Panc1 (cell line): Measurements from ENCODE around the gene VWF. TPM values are rescaled to one million over a fixed set of nuclear protein-coding genes. Genes with fewer than 3 reads are reported as not detected.

ENCODE experiments used
- ATAC-seq: fragments of 200-7000 bp; cut with Tn5 transposase; 2 replicates; pipeline ENCODE4 v1.9.1; 2020; ENCODE audit warnings: mild to moderate bottlenecking, moderate library complexity
- BruUV-seq: library from RNA; stranded (reverse); fragments of 400-500 nt; replicated peaks from 2 replicates; lab custom pipeline; 2021; lab: Mats Ljungman, UMichigan
- CTCF ChIA-PET: fragments of 300-600 bp; sonication (Branson Sonifier 250); formaldehyde crosslinking; loops from one replicate; lab custom pipeline; 2022; ENCODE audit warnings: antibody characterized with exemption; lab: Charles Lee
- POLR2A ChIA-PET: fragments of 300-600 bp; sonication (Branson Sonifier 250); formaldehyde crosslinking; loops from one replicate; lab custom pipeline; 2022; ENCODE audit warnings: antibody characterized with exemption; lab: Charles Lee
- DNase-seq: peaks from one replicate; pipeline ENCODE4 v3.0.0-alpha.2; 2010; ENCODE audit warnings: low read depth, low spot score
- H3K27ac ChIP-seq: 2 replicates; pipeline ENCODE4 v1.5.1; 2011; ENCODE audit warnings: mild to moderate bottlenecking, low read length, inconsistent platforms
- H3K27me3 ChIP-seq: fragments of 200-500 bp; sonication (Bioruptor generic); 2 replicates; pipeline ENCODE4 v1.6.0; 2014; ENCODE audit warnings: low read length, inconsistent platforms; ENCODE audit not compliant: control insufficient read depth, insufficient read depth
- H3K36me3 ChIP-seq: fragments of 200-500 bp; sonication (Bioruptor generic); 2 replicates; pipeline ENCODE4 v1.5.1; 2014; ENCODE audit warnings: inconsistent platforms, mild to moderate bottlenecking, low read length, moderate library complexity; ENCODE audit not compliant: control insufficient read depth, insufficient read depth
- H3K4me1 ChIP-seq: 2 replicates; pipeline ENCODE4 v1.5.1; 2011; ENCODE audit warnings: inconsistent platforms, mild to moderate bottlenecking, low read length, moderate library complexity; ENCODE audit not compliant: control insufficient read depth, insufficient read depth
- H3K4me3 ChIP-seq, 2 experiments: 2 replicates each; pipeline ENCODE4 v1.5.1; 2011 to 2012; ENCODE audit warnings: low read depth in 2 of 2, low read length in 2 of 2, mild to moderate bottlenecking in 2 of 2, inconsistent platforms in 1 of 2, moderate library complexity in 1 of 2
- H3K9me3 ChIP-seq: fragments of 200-500 bp; sonication (Bioruptor generic); 2 replicates; pipeline ENCODE4 v1.5.1; 2014; ENCODE audit warnings: low read depth, mild to moderate bottlenecking, inconsistent platforms, low read length, moderate library complexity; ENCODE audit not compliant: control insufficient read depth, insufficient read depth
- POLR2AphosphoS5 ChIP-seq: IDR thresholded peaks from 2 replicates; pipeline ENCODE4 v1.6.1; 2012; ENCODE audit warnings: mild to moderate bottlenecking, low read depth, low read length, moderate library complexity
- SIN3A ChIP-seq: IDR thresholded peaks from 2 replicates; pipeline ENCODE4 v1.6.1; 2012; ENCODE audit warnings: low read depth, mild to moderate bottlenecking, low read length, moderate library complexity, borderline replicate concordance; ENCODE audit not compliant: insufficient read depth
- TCF7L2 ChIP-seq: IDR thresholded peaks from 2 replicates; pipeline ENCODE4 v1.6.1; 2011; ENCODE audit warnings: mild to moderate bottlenecking, low read depth, low read length, inconsistent platforms
- in situ Hi-C: cut with HindIII; loops from 2 replicates; pipeline ENCODE4 v1.10.0; 2016; ENCODE audit warnings: low sequenced_read_pairs, low pct_unique_long_range_greater_than_20kb
- intact Hi-C: fragments of 100-400 bp; cut with micrococcal nuclease; formaldehyde crosslinking; loops from one replicate; pipeline ENCODE4 v1.10.0; 2022; ENCODE audit not compliant: unreplicated experiment
- total RNA-seq: library from RNA; stranded (reverse); gene quantifications from one replicate; pipeline ENCODE4 v1.2.1, GENCODE V29; 2021; ENCODE audit not compliant: unreplicated experiment
- TF ChIP-seq, protein P1 (sequence below): fragments of 450-650 bp; IDR thresholded peaks from 2 replicates; pipeline ENCODE4 v1.5.1; 2017; ENCODE audit warnings: mild to moderate bottlenecking
- TF ChIP-seq, protein P2 (sequence below), 2 experiments: IDR thresholded peaks; 2 replicates each; pipeline ENCODE4 v1.6.1; 2011 to 2012; ENCODE audit warnings: low read depth in 2 of 2, control low read depth in 1 of 2, low read length in 1 of 2, mild to moderate bottlenecking in 1 of 2, moderate library complexity in 1 of 2; ENCODE audit not compliant: insufficient read depth in 1 of 2

VWF gene
- total RNA-seq, 1 experiment from 2014 or later = 0.31 TPM

DNA sequence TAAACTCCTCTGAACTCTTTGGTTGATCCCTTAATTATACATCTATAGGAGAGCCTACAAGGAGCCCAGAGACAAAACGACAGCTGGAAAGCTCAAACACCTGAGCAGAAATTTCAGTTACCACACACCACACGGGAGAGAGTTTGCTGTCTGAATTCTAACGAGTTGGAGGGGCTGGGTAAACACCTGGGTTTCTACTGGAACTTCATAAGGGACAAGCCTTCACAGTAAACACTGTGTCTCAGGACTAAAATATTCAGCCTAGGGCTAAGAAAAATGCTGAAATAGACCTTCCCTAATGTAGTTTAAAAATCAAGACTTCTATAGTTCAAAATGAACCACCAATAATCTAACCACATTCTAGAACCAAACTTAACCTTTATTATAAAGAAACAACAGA is 169.8 kb downstream of the VWF start:
- Histone ChIP-seq H3K27me3 (peaks cover 9% of the 10 kb centered on the region), H3K4me3 (no peak overlapping the region), H3K36me3 (no peaks in the 10 kb centered on the region), H3K9me3 (no peaks in the 10 kb centered on the region), H3K27ac (no peak overlapping the region), H3K4me1 (no peaks in the 10 kb centered on the region)
- BruUV-seq = no TSS peak
- DNase-seq (no peak), ATAC-seq (no peak)
- TF ChIP-seq TCF7L2 (no peak), SIN3A (no peak), POLR2AphosphoS5 (no peak)
- TF ChIP-seq, protein P1, sequence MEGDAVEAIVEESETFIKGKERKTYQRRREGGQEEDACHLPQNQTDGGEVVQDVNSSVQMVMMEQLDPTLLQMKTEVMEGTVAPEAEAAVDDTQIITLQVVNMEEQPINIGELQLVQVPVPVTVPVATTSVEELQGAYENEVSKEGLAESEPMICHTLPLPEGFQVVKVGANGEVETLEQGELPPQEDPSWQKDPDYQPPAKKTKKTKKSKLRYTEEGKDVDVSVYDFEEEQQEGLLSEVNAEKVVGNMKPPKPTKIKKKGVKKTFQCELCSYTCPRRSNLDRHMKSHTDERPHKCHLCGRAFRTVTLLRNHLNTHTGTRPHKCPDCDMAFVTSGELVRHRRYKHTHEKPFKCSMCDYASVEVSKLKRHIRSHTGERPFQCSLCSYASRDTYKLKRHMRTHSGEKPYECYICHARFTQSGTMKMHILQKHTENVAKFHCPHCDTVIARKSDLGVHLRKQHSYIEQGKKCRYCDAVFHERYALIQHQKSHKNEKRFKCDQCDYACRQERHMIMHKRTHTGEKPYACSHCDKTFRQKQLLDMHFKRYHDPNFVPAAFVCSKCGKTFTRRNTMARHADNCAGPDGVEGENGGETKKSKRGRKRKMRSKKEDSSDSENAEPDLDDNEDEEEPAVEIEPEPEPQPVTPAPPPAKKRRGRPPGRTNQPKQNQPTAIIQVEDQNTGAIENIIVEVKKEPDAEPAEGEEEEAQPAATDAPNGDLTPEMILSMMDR = no peak
- TF ChIP-seq, protein P2, sequence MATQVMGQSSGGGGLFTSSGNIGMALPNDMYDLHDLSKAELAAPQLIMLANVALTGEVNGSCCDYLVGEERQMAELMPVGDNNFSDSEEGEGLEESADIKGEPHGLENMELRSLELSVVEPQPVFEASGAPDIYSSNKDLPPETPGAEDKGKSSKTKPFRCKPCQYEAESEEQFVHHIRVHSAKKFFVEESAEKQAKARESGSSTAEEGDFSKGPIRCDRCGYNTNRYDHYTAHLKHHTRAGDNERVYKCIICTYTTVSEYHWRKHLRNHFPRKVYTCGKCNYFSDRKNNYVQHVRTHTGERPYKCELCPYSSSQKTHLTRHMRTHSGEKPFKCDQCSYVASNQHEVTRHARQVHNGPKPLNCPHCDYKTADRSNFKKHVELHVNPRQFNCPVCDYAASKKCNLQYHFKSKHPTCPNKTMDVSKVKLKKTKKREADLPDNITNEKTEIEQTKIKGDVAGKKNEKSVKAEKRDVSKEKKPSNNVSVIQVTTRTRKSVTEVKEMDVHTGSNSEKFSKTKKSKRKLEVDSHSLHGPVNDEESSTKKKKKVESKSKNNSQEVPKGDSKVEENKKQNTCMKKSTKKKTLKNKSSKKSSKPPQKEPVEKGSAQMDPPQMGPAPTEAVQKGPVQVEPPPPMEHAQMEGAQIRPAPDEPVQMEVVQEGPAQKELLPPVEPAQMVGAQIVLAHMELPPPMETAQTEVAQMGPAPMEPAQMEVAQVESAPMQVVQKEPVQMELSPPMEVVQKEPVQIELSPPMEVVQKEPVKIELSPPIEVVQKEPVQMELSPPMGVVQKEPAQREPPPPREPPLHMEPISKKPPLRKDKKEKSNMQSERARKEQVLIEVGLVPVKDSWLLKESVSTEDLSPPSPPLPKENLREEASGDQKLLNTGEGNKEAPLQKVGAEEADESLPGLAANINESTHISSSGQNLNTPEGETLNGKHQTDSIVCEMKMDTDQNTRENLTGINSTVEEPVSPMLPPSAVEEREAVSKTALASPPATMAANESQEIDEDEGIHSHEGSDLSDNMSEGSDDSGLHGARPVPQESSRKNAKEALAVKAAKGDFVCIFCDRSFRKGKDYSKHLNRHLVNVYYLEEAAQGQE (IDR thresholded peaks at IDR 0.05; ENCODE audit: insufficient read depth in 1 of 2, low read depth in 2 of 2, low read length in 1 of 2) = no peak
- in situ Hi-C loops = no loop called here
- ChIA-PET POLR2A (no interaction called here), CTCF (no interaction called here)
- intact Hi-C loops = no loop called here

DNA sequence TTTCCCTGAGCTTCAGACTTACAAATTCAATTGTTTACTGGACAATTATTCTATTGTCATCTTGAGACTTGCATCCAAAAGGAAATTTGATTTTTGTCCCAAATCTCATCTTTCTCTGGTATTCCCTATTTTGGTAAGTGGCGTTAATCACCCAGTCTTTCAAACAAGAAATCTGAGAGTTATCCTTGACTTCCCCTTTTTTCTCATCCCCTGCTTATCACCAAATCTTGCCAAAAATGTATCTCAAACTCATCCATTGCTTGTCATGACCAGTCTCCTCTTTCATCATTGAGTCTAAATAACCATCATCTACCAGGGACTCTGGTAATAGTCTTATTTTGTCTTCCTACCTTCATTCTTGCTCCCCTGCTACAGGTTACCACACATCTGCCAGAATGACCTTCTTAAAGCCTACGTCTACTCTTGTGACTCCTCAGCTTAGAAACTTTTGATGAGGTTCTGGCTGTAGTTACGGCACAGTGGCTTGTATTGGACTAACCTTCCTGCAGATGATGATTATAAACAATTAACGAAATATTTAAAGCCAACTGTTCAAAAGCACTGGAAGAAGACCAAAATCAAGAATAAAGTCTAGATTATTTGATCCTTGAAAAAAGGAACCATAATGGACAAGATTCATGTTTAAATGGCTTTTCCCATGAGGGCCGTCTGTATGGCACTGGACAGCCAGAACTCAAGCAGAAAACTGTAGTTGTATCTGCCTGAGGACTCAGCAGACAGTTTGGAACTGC is 170.5 kb downstream of the VWF start:
- no peak for ATAC-seq
- no peaks in the 10 kb centered on the region for H3K36me3 ChIP-seq
- no peak for DNase-seq
- no peak for TF ChIP-seq TCF7L2
- no peaks in the 10 kb centered on the region for H3K9me3 ChIP-seq
- BruUV-seq = no TSS peak
- intact Hi-C loops (no loop called here), in situ Hi-C loops (no loop called here)
- H3K27me3 ChIP-seq = peaks cover 9% of the 10 kb centered on the region
- ChIA-PET POLR2A (no interaction called here), CTCF (no interaction called here)
- no peak overlapping the region for H3K4me3 ChIP-seq
- H3K4me1 ChIP-seq = no peaks in the 10 kb centered on the region
- no peak overlapping the region for H3K27ac ChIP-seq

DNA sequence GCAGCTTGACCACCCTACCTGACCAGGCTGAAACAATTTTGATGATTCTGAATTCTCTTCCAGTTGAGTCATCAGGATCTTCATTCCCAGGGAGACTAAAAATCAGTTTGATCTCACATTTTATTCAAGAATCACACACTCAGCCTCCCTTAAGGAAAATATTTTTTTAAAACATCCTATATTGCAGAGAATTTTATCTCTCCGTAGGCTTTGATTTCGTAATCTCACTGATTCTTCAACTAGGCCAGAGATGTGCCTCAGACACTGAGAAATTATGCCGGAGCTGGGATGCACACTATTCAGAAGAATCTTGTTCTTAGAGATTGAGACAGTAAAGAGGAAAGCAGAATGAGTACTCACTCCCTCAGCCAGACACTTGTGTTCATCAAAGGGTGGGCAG is 172.4 kb downstream of the VWF start:
- DNase-seq (no peak), ATAC-seq (no peak)
- peaks cover 9% of the 10 kb centered on the region for H3K27me3 ChIP-seq
- TF ChIP-seq TCF7L2 (no peak), POLR2AphosphoS5 (no peak), SIN3A (no peak)
- TF ChIP-seq, protein P2 (IDR thresholded peaks at IDR 0.05; ENCODE audit: insufficient read depth in 1 of 2, low read depth in 2 of 2, low read length in 1 of 2) = no peak
- TF ChIP-seq, protein P1 = no peak
- no TSS peak for BruUV-seq
- no peaks in the 10 kb centered on the region for H3K9me3 ChIP-seq
- no peak overlapping the region for H3K27ac ChIP-seq
- no peaks in the 10 kb centered on the region for H3K4me1 ChIP-seq
- intact Hi-C loops (no loop called here), in situ Hi-C loops (no loop called here)
- H3K36me3 ChIP-seq = no peaks in the 10 kb centered on the region
- CTCF ChIA-PET = no interaction called here
- POLR2A ChIA-PET = no interaction called here
- no peak overlapping the region for H3K4me3 ChIP-seq
